Common myeloid progenitor, CD34-positive (primary cell): ENCODE results near the gene MYCBPAP.

Source experiments
- CTCF ChIA-PET: fragments of 350-600 bp; sonication (Branson Sonifier 250); formaldehyde crosslinking; loops from one replicate; lab custom pipeline; 2021; ENCODE audit warnings: antibody characterized with exemption; lab: Charles Lee
- POLR2A ChIA-PET: fragments of 350-600 bp; sonication (Branson Sonifier 250); formaldehyde crosslinking; loops from one replicate; lab custom pipeline; 2021; ENCODE audit warnings: antibody characterized with exemption; lab: Charles Lee
- DNase-seq, 3 donors: peaks; one replicate each; pipeline versions ENCODE4 v3.0.0 to v3.0.0-alpha.2; 2013
- H3K27ac ChIP-seq, 2 experiments: 1 replicate in 1 of 2; 2 replicates in 1 of 2; pipeline ENCODE4 v1.7.0; 2013; ENCODE audit warnings: inconsistent platforms in 2 of 2, low read length in 2 of 2, mild to moderate bottlenecking in 2 of 2, low read depth in 1 of 2, moderate library complexity in 1 of 2; ENCODE audit not compliant: severe bottlenecking in 2 of 2, insufficient read depth in 1 of 2, poor library complexity in 1 of 2
- H3K27me3 ChIP-seq, 5 experiments: replicated peaks in 2 of 5; 1 replicate in 3 of 5; 2 replicates in 2 of 5; pipeline versions ENCODE4 v1.6.1 to v1.7.0; 2013; ENCODE audit warnings: low read length in 4 of 5, mild to moderate bottlenecking in 2 of 5, moderate library complexity in 2 of 5, inconsistent platforms in 1 of 5; ENCODE audit not compliant: insufficient read depth in 5 of 5, control insufficient read depth in 4 of 5
- H3K36me3 ChIP-seq, 4 experiments: 1 replicate in 2 of 4; 2 replicates in 2 of 4; pipeline versions ENCODE4 v1.6.1 to v1.7.0; 2013; ENCODE audit warnings: low read length in 3 of 4, control low read depth in 1 of 4, mild to moderate bottlenecking in 1 of 4; ENCODE audit not compliant: control insufficient read depth in 4 of 4, insufficient read depth in 4 of 4
- H3K4me1 ChIP-seq, 4 experiments: 1 replicate in 3 of 4; 2 replicates in 1 of 4; pipeline versions ENCODE4 v1.6.1 to v1.7.1; 2013; ENCODE audit warnings: low read length in 3 of 4, mild to moderate bottlenecking in 3 of 4, control low read depth in 1 of 4, inconsistent platforms in 1 of 4, moderate library complexity in 1 of 4; ENCODE audit not compliant: control insufficient read depth in 4 of 4, insufficient read depth in 4 of 4; ENCODE audit errors: control extremely low read depth in 1 of 4
- H3K4me3 ChIP-seq, 7 experiments: 1 replicate in 4 of 7; 2 replicates in 3 of 7; pipeline versions ENCODE4 v1.5.1 to v1.7.0; 2013; ENCODE audit warnings: mild to moderate bottlenecking in 7 of 7, low read length in 6 of 7, moderate library complexity in 6 of 7, inconsistent platforms in 2 of 7, low read depth in 2 of 7, control low read depth in 1 of 7; ENCODE audit not compliant: insufficient read depth in 4 of 7, control insufficient read depth in 1 of 7; ENCODE audit errors: extremely low read depth in 1 of 7
- H3K9me3 ChIP-seq, 5 experiments: 1 replicate in 4 of 5; 2 replicates in 1 of 5; pipeline versions ENCODE4 v1.6.1 to v1.7.1; 2013; ENCODE audit warnings: low read length in 4 of 5, mild to moderate bottlenecking in 2 of 5, inconsistent platforms in 1 of 5, low read depth in 1 of 5, moderate library complexity in 1 of 5; ENCODE audit not compliant: control insufficient read depth in 4 of 5, insufficient read depth in 2 of 5; ENCODE audit errors: control extremely low read depth in 1 of 5
- WGBS: methylation state at CpG from one replicate; pipeline ENCODE4 v1.1.5; 2013; ENCODE audit not compliant: insufficient coverage; 5-methylcytosine and 5-hydroxymethylcytosine counted together

Gene MYCBPAP

GRCh38 chr17:50549256-50549941, 41.2 kb downstream of the MYCBPAP start:
- Histone ChIP-seq H3K27me3 (peaks cover 0 to 6% (median 0%) of the 10 kb centered on the region in 5 experiments), H3K27ac (no peak overlapping the region), H3K4me3 (no peak overlapping the region), H3K9me3 (no peaks in the 10 kb centered on the region), H3K4me1 (peaks cover 0 to 11% (median 7%) of the 10 kb centered on the region in 4 experiments), H3K36me3 (peaks cover 2 to 12% (median 8%) of the 10 kb centered on the region in 4 experiments)
- no peak for DNase-seq
- CTCF ChIA-PET, result interaction anchor here (0.6 to 16.6 kb wide), 11 partner anchors 8 to 143 kb away, joined by 3 to 325 read pairs (median 4); partner anchors contain the start of gene CACNA1G
- WGBS, result 97% methylated on average over 18 of the region's 19 CpGs
- POLR2A ChIA-PET, result no interaction called here

- DNase-seq, result no peak
- H3K9me3 ChIP-seq, result no peaks in the 10 kb centered on the region
- WGBS, result 97% methylated on average over 11 of the region's 11 CpGs
- ChIA-PET CTCF (interaction anchor here (0.6 to 16.6 kb wide), 17 partner anchors 8 to 155 kb away, joined by 3 to 325 read pairs (median 4); partner anchors contain the start of genes CACNA1G and RSAD1), POLR2A (no interaction called here)
- H3K4me1 ChIP-seq, result peaks cover 0 to 11% (median 7%) of the 10 kb centered on the region in 4 experiments
- H3K27me3 ChIP-seq, result peaks cover 0 to 6% (median 0%) of the 10 kb centered on the region in 5 experiments
- no peak overlapping the region for H3K27ac ChIP-seq
- H3K36me3 ChIP-seq, result peaks cover 2 to 12% (median 8%) of the 10 kb centered on the region in 4 experiments
- H3K4me3 ChIP-seq, result no peak overlapping the region
Measured at GRCh38 chr17:50549969-50550368, 41.7 kb downstream of the MYCBPAP start.

GRCh38 chr17:50550661-50551432, 42.6 kb downstream of the MYCBPAP start:
- ChIA-PET CTCF (interaction anchor here (0.9 to 16.6 kb wide), 26 partner anchors 9 to 154 kb away, joined by 3 to 325 read pairs (median 4); partner anchors contain the start of genes CACNA1G and RSAD1), POLR2A (no interaction called here)
- WGBS, result 91% methylated on average over 32 of the region's 32 CpGs
- no peaks in the 10 kb centered on the region for H3K27me3 ChIP-seq
- peaks cover 0 to 11% (median 7%) of the 10 kb centered on the region in 4 experiments for H3K4me1 ChIP-seq
- peak in 2 of 3 donors; percentile 24 to 37 for DNase-seq
- peaks cover 2 to 20% (median 13%) of the 10 kb centered on the region in 4 experiments for H3K36me3 ChIP-seq
- no peak overlapping the region for H3K27ac ChIP-seq
- no peak overlapping the region for H3K4me3 ChIP-seq
- H3K9me3 ChIP-seq, result no peaks in the 10 kb centered on the region

GRCh38 chr17:50551433-50551815, 43.2 kb downstream of the MYCBPAP start:
- DNase-seq, result no peak
- ChIA-PET POLR2A (no interaction called here), CTCF (interaction anchor here (0.6 to 16.6 kb wide), 24 partner anchors 8 to 247 kb away, joined by 3 to 325 read pairs (median 4); partner anchors contain the start of genes CACNA1G and RSAD1)
- H3K27ac ChIP-seq, result no peak overlapping the region
- peaks cover 2 to 21% (median 15%) of the 10 kb centered on the region in 4 experiments for H3K36me3 ChIP-seq
- H3K4me3 ChIP-seq, result no peak overlapping the region
- peaks cover 0 to 11% (median 7%) of the 10 kb centered on the region in 4 experiments for H3K4me1 ChIP-seq
- H3K9me3 ChIP-seq, result no peaks in the 10 kb centered on the region
- H3K27me3 ChIP-seq, result peaks cover 0 to under 1% (median 0%) of the 10 kb centered on the region in 5 experiments
- WGBS, result 100% methylated on average over 6 of the region's 8 CpGs

GRCh38 chr17:50551884-50552283, 43.6 kb downstream of the MYCBPAP start:
- DNase-seq, result no peak
- ChIA-PET CTCF (interaction anchor here (0.5 to 16.6 kb wide), 14 partner anchors 8 to 462 kb away, joined by 3 to 325 read pairs (median 5); partner anchors contain the start of gene CACNA1G), POLR2A (no interaction called here)
- Histone ChIP-seq H3K27me3 (peaks cover 0 to 5% (median 2%) of the 10 kb centered on the region in 5 experiments), H3K4me3 (no peak overlapping the region), H3K36me3 (peaks cover 2 to 21% (median 15%) of the 10 kb centered on the region in 4 experiments), H3K9me3 (no peaks in the 10 kb centered on the region), H3K4me1 (peaks cover 0 to 9% (median 6%) of the 10 kb centered on the region in 4 experiments), H3K27ac (no peak overlapping the region)
- WGBS, result 90% methylated on average over 11 of the region's 12 CpGs

- H3K9me3 ChIP-seq, result no peaks in the 10 kb centered on the region
- CTCF ChIA-PET, result interaction anchor here (6.0 to 16.6 kb wide), 2 partner anchors 9 to 68 kb away, joined by 27 to 325 read pairs; no protein-coding TSS in a partner anchor
- DNase-seq, result no peak
- H3K4me1 ChIP-seq, result peaks cover 0 to 7% (median 4%) of the 10 kb centered on the region in 4 experiments
- 99% methylated on average over 6 of the region's 17 CpGs for WGBS
- POLR2A ChIA-PET, result interaction anchor here (1.5 kb wide), 1 partner anchor 12 kb away, joined by 5 read pairs; no protein-coding TSS in a partner anchor
- H3K4me3 ChIP-seq, result no peak overlapping the region
- peaks cover 2 to 20% (median 14%) of the 10 kb centered on the region in 4 experiments for H3K36me3 ChIP-seq
- H3K27ac ChIP-seq, result no peak overlapping the region
- peaks cover 0 to 28% (median 17%) of the 10 kb centered on the region in 5 experiments for H3K27me3 ChIP-seq
Measured at GRCh38 chr17:50554201-50554600, 46.0 kb downstream of the MYCBPAP start.
